K562 (cell line): Measurements from ENCODE around the gene GPHA2. TPM values are rescaled to one million over a fixed set of nuclear protein-coding genes. Genes with fewer than 3 reads are reported as not detected.

ENCODE experiments used
- ADNP ChIP-seq: fragments of 200-800 bp; sonication (Bioruptor generic); IDR thresholded peaks from 2 replicates; pipeline ENCODE4 v1.6.1; 2016; ENCODE audit warnings: missing genetic modification characterization, missing compliant biosample characterization
- ARID1B ChIP-seq: fragments of 450-650 bp; IDR thresholded peaks from 2 replicates; pipeline ENCODE4 v1.6.1; 2016; ENCODE audit warnings: antibody characterized with exemption, mild to moderate bottlenecking, inconsistent platforms
- ARNT ChIP-seq, 2 experiments: fragments of 450-650 bp; IDR thresholded peaks; 2 replicates each; pipeline ENCODE4 v1.6.1; 2016; ENCODE audit warnings: mild to moderate bottlenecking in 1 of 2
- BHLHE40 ChIP-seq: IDR thresholded peaks from 2 replicates; pipeline ENCODE4 v1.6.1; 2011; ENCODE audit warnings: low read length, improper control_type of control experiment
- CBFA2T2 ChIP-seq: fragments of 450-650 bp; conservative IDR thresholded peaks from 2 replicates; pipeline ENCODE4 v1.6.1; 2017; ENCODE audit warnings: mild to moderate bottlenecking
- CBFA2T3 ChIP-seq: fragments of 450-650 bp; IDR thresholded peaks from 2 replicates; pipeline ENCODE4 v1.6.1; 2017
- JUND ChIP-seq, 2 experiments: IDR thresholded peaks; 2 replicates in 1 of 2; 3 replicates in 1 of 2; pipeline ENCODE4 v1.6.1; 2011; ENCODE audit warnings: borderline replicate concordance in 2 of 2, low read depth in 2 of 2, low read length in 2 of 2, improper control_type of control experiment in 1 of 2, missing biosample characterization in 1 of 2, missing genetic modification characterization in 1 of 2, missing genetic modification reagents in 1 of 2
- MCM3 ChIP-seq: fragments of 450-650 bp; IDR thresholded peaks from 2 replicates; pipeline ENCODE4 v1.6.1; 2016
- NCOR1 ChIP-seq: fragments of 450-650 bp; IDR thresholded peaks from 2 replicates; pipeline ENCODE4 v1.6.1; 2016; ENCODE audit warnings: mild to moderate bottlenecking, moderate library complexity
- NFIX ChIP-seq: fragments of 250-450 bp; sonication (Bioruptor Pico); IDR thresholded peaks from 2 replicates; pipeline ENCODE4 v1.4.0; 2020; ENCODE audit warnings: low read depth, mild to moderate bottlenecking, moderate library complexity
- RUNX1 ChIP-seq: sonication (generic); IDR thresholded peaks from 2 replicates; pipeline ENCODE4 v1.6.1; 2016; ENCODE audit warnings: antibody characterized with exemption, low read depth
- TCF3 ChIP-seq: sonication (generic); formaldehyde crosslinking; IDR thresholded peaks from 2 replicates; pipeline ENCODE4 v1.4.0; 2020; ENCODE audit warnings: mild to moderate bottlenecking, missing genetic modification reagents
- TEAD4 ChIP-seq, 2 experiments: sonication (generic) in 1 of 2; formaldehyde crosslinking in 1 of 2; IDR thresholded peaks; 2 replicates each; pipeline versions ENCODE4 v1.6.1 to v1.8.0; 2012 to 2022; ENCODE audit warnings: borderline replicate concordance in 1 of 2, inconsistent platforms in 1 of 2, low read length in 1 of 2, mild to moderate bottlenecking in 1 of 2, missing genetic modification reagents in 1 of 2
- ZNF79 ChIP-seq: fragments of 250-450 bp; sonication (Bioruptor Pico); IDR thresholded peaks from 2 replicates; pipeline ENCODE4 v1.4.0; 2020; ENCODE audit warnings: low read depth, mild to moderate bottlenecking, moderate library complexity
- polyA plus RNA-seq, 8 experiments: library from polyadenylated mRNA; depleted of rRNA in 4 of 8; stranded (reverse) in 5 of 8; unstranded in 3 of 8; fragments of >200 nt; fragmentation: Nextera tagmentation in 2 of 8; fragmentation: Illumina TruSeq in 1 of 8; extraction: Ambion mirVana in 2 of 8; extraction: Trizol in 1 of 8; gene quantifications; 2 replicates each; pipeline versions ENCODE4 v1.2.1 to v1.2.3, GENCODE V29; 2011 to 2014; ENCODE audit warnings: inconsistent platforms in 1 of 8, missing spikeins in 1 of 8
- total RNA-seq, 7 experiments: library from RNA; depleted of rRNA in 6 of 7; stranded (reverse); fragments of >200 nt in 6 of 7; fragmentation: Illumina TruSeq in 2 of 7; extraction: Trizol in 2 of 7; gene quantifications; 2 replicates each; pipeline versions ENCODE4 v1.2.1 to v1.2.3, GENCODE V29; 2011 to 2021; ENCODE audit warnings: low replicate concordance in 1 of 7
- TF ChIP-seq, protein P1 (sequence below), 2 experiments: IDR thresholded peaks; 2 replicates each; pipeline ENCODE4 v1.6.1; 2011; ENCODE audit warnings: borderline replicate concordance in 1 of 2, control low read depth in 1 of 2, low read depth in 1 of 2, low read length in 1 of 2, mild to moderate bottlenecking in 1 of 2, mixed read lengths in 1 of 2, moderate library complexity in 1 of 2; ENCODE audit not compliant: insufficient read depth in 1 of 2, insufficient read length in 1 of 2, poor library complexity in 1 of 2, severe bottlenecking in 1 of 2; ENCODE audit errors: extremely low read depth in 1 of 2

Gene GPHA2
- total and polyA plus RNA-seq, 9 of the 15 experiments (the other 6 are each of a cell fraction or from before 2014, with no cell fraction given), result 0.17 to 0.22 TPM; not detected in 7

GRCh38 chr11:64960719-64961118 lies 25.0 kb upstream of the GPHA2 start (continued):
- TF ChIP-seq NCOR1 (peak; percentile 47; the same call in 1 of the 2 replicates), CBFA2T3 (peak; percentile 67), ADNP (tag) (no peak), NFIX (no peak), MCM3 (no peak), ZNF79 (CRISPR knock-in tag) (no peak), JUND (IDR thresholded peaks at IDR 0.05; ENCODE audit: borderline replicate concordance, low read depth, low read length) (0 out of 2 replicates have a peak, but pooled peaks have one; percentile 20), JUND (tag; IDR thresholded peaks at IDR 0.05; ENCODE audit: borderline replicate concordance, low read depth, low read length) (no peak), TCF3 (CRISPR knock-in tag) (peak; percentile 64), TEAD4 (IDR thresholded peaks at IDR 0.05; ENCODE audit: low read length) (peak; percentile 68; the same call in 1 of the 2 replicates), TEAD4 (CRISPR knock-in tag; IDR thresholded peaks at IDR 0.05; ENCODE audit: borderline replicate concordance) (no peak), ARID1B (peak; percentile 79), CBFA2T2 (0 out of 2 replicates have a peak, but pooled peaks have one; percentile 16), BHLHE40 (no peak), RUNX1 (no peak), ARNT (IDR thresholded peaks at IDR 0.05) (no peak)
- TF ChIP-seq, protein P1, sequence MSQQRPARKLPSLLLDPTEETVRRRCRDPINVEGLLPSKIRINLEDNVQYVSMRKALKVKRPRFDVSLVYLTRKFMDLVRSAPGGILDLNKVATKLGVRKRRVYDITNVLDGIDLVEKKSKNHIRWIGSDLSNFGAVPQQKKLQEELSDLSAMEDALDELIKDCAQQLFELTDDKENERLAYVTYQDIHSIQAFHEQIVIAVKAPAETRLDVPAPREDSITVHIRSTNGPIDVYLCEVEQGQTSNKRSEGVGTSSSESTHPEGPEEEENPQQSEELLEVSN (IDR thresholded peaks at IDR 0.05; ENCODE audit: borderline replicate concordance in 1 of 2, extremely low read depth in 1 of 2, insufficient read depth in 1 of 2, insufficient read length in 1 of 2, low read depth in 1 of 2, low read length in 1 of 2, poor library complexity in 1 of 2, severe bottlenecking in 1 of 2), result no peak
